ENCODE data around the gene UQCRQ.

UQCRQ gene

DNA sequence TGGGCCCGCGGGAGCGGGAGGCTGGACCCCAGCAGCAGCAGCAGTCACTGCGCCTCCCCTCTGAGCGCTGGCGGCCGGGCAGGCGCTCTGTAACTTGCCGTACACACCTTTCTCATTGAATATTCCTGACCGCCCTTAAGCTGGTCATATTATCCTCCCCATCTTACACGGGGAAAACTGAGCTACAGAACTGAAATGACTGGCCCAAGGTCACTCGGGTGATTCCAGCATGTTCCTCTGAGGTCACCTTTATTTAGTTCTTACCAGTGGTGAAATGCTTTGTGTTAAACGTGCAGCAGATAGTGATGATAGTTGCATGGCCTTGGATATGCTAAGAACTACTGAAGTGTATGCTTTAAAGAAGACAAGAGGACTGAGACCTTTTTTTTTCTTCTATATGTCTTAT lies 607 bp downstream of the UQCRQ start:
- Histone ChIP-seq H3K9me3 (ENCODE audit: insufficient read depth, low read length) (no peaks in the 10 kb centered on the region), H3K4me3 (ENCODE audit: low read length) (peak overlapping the region; percentile 99), H4K20me1 (ENCODE audit: insufficient read depth, low read length) (no peaks in the 10 kb centered on the region), H3K27me3 (ENCODE audit: low read depth, low read length) (no peaks in the 10 kb centered on the region), H3K36me3 (replicated peaks; ENCODE audit: low read depth, low read length) (peaks cover 8% of the 10 kb centered on the region), H3K79me2 (ENCODE audit: low read length) (peaks cover 20% of the 10 kb centered on the region), H3K4me1 (ENCODE audit: low read length) (peaks cover 14% of the 10 kb centered on the region), H2AFZ (ENCODE audit: low read depth, low read length) (0 out of 2 replicates have a peak overlapping the region, but pooled peaks have one; percentile 45), H3K4me2 (ENCODE audit: low read length) (peak overlapping the region; percentile 98), H3K27ac (ENCODE audit: low read length) (peak overlapping the region; percentile 29; the same call in 1 of the 2 replicates), H3K9ac (ENCODE audit: low read length) (peak overlapping the region; percentile 86)
- TF ChIP-seq EZH2phosphoT487 (IDR thresholded peaks at IDR 0.05; ENCODE audit: low read depth) = no peak

DNA sequence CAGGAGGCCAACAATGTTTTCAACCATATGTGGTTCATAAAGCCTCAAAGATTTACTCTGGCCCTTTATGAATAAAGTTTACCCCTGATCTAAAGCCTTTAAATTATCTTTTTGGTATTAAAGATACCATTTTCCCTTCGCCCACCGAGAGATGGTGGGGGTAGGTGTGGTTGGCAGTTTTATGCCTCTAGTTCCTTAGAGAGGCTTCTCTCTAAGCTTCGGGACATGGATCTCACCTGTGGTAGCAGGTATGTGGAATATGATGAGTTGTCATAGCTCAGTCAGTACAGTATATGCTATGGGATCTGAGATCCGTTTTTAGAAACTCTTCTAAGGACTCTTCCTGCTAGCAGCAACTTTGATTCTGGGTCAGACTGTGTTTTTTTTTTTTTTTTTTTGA lies 2.3 kb downstream of the UQCRQ start:
- peaks cover 8% of the 10 kb centered on the region for H3K36me3 ChIP-seq (replicated peaks; ENCODE audit: low read depth, low read length)
- TF ChIP-seq, protein P1, sequence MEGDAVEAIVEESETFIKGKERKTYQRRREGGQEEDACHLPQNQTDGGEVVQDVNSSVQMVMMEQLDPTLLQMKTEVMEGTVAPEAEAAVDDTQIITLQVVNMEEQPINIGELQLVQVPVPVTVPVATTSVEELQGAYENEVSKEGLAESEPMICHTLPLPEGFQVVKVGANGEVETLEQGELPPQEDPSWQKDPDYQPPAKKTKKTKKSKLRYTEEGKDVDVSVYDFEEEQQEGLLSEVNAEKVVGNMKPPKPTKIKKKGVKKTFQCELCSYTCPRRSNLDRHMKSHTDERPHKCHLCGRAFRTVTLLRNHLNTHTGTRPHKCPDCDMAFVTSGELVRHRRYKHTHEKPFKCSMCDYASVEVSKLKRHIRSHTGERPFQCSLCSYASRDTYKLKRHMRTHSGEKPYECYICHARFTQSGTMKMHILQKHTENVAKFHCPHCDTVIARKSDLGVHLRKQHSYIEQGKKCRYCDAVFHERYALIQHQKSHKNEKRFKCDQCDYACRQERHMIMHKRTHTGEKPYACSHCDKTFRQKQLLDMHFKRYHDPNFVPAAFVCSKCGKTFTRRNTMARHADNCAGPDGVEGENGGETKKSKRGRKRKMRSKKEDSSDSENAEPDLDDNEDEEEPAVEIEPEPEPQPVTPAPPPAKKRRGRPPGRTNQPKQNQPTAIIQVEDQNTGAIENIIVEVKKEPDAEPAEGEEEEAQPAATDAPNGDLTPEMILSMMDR (IDR thresholded peaks at IDR 0.05; ENCODE audit: low read depth, low read length) = no peak
- no peak for TF ChIP-seq EZH2phosphoT487 (IDR thresholded peaks at IDR 0.05; ENCODE audit: low read depth)
- no peaks in the 10 kb centered on the region for H4K20me1 ChIP-seq (ENCODE audit: insufficient read depth, low read length)
- peaks cover 12% of the 10 kb centered on the region for H3K4me1 ChIP-seq (ENCODE audit: low read length)
- peaks cover 20% of the 10 kb centered on the region for H3K79me2 ChIP-seq (ENCODE audit: low read length)
- no peak overlapping the region for H2AFZ ChIP-seq (ENCODE audit: low read depth, low read length)
- no peak overlapping the region for H3K4me3 ChIP-seq (ENCODE audit: low read length)
- no peaks in the 10 kb centered on the region for H3K9me3 ChIP-seq (ENCODE audit: insufficient read depth, low read length)
- no peak overlapping the region for H3K4me2 ChIP-seq (ENCODE audit: low read length)
- H3K27me3 ChIP-seq (ENCODE audit: low read depth, low read length) = no peaks in the 10 kb centered on the region
- H3K9ac ChIP-seq (ENCODE audit: low read length) = no peak overlapping the region
- no peak overlapping the region for H3K27ac ChIP-seq (ENCODE audit: low read length)

DNA sequence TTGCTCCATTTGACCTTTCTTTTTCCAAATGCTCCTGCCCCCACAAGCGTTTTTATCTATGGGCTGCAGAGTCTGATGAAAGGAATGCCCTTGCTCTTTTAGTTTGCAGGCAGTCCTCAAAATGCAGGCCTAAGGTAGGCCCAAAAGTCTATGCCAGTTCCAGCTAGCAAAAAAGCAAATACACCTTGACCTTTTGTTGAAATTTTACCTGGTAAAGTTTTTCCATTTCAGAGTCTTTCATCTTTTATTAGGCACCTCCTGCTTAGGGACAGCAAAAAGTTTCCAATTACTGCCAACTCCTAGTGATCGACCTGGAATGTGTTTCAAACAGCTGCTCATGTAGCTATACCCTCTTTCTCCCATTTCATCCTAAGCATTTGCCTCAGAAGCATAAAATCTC lies 4.4 kb downstream of the UQCRQ start:
- Histone ChIP-seq H3K36me3 (replicated peaks; ENCODE audit: low read depth, low read length) (peaks cover 8% of the 10 kb centered on the region), H4K20me1 (ENCODE audit: insufficient read depth, low read length) (no peaks in the 10 kb centered on the region), H3K9me3 (ENCODE audit: insufficient read depth, low read length) (no peaks in the 10 kb centered on the region), H2AFZ (ENCODE audit: low read depth, low read length) (no peak overlapping the region), H3K27ac (ENCODE audit: low read length) (no peak overlapping the region), H3K4me3 (ENCODE audit: low read length) (no peak overlapping the region), H3K9ac (ENCODE audit: low read length) (no peak overlapping the region), H3K4me1 (ENCODE audit: low read length) (peaks cover 7% of the 10 kb centered on the region), H3K27me3 (ENCODE audit: low read depth, low read length) (no peaks in the 10 kb centered on the region), H3K4me2 (ENCODE audit: low read length) (no peak overlapping the region), H3K79me2 (ENCODE audit: low read length) (peaks cover 18% of the 10 kb centered on the region)
- TF ChIP-seq, protein P1 (IDR thresholded peaks at IDR 0.05; ENCODE audit: low read depth, low read length) = no peak
- TF ChIP-seq EZH2phosphoT487 (IDR thresholded peaks at IDR 0.05; ENCODE audit: low read depth) = no peak

DNA sequence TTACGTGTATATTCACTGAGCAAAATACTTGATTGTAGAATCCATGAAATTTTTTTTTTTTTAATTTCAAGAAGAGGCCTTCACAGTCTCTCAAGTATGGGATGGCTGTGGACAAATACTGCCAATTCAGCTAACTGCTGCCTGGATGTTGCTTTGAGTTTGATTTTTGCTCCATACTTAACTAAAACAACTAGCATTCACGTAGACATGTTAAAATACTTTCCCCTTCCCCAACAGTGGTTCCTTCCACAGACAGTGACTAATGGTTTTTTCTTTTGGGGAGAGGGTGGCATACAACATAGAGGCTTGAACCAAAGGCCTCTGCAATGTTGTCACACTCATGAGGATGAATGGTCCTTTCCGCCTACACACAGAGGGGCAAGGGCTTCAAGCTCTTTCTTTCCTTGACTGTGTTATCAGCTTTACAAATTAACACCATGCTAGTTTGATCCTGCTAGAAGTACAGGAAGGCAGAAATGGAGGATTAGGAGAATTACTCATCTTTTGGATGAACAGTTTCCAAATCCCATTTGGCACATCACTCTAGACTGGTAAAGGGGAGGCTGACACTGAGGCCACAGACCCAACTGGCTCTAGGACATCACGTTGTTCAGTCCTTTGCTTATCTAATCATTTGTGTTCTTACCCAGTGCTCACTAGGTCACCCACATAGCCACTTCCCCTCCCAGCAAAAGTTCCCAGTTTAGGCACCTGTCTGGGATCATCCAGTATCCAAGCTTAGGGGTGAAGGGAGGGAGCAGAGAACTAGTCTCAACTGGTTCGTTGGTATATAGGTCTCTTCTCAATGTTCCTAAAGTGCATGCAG lies 5.2 kb downstream of the UQCRQ start:
- peaks cover 6% of the 10 kb centered on the region for H3K4me1 ChIP-seq (ENCODE audit: low read length)
- H3K27ac ChIP-seq (ENCODE audit: low read length) = no peak overlapping the region
- TF ChIP-seq EZH2phosphoT487 (IDR thresholded peaks at IDR 0.05; ENCODE audit: low read depth) = no peak
- TF ChIP-seq, protein P1 (IDR thresholded peaks at IDR 0.05; ENCODE audit: low read depth, low read length) = no peak
- peaks cover 12% of the 10 kb centered on the region for H3K79me2 ChIP-seq (ENCODE audit: low read length)
- H3K36me3 ChIP-seq (replicated peaks; ENCODE audit: low read depth, low read length) = peaks cover 8% of the 10 kb centered on the region
- H2AFZ ChIP-seq (ENCODE audit: low read depth, low read length) = no peak overlapping the region
- H3K4me3 ChIP-seq (ENCODE audit: low read length) = no peak overlapping the region
- H4K20me1 ChIP-seq (ENCODE audit: insufficient read depth, low read length) = no peaks in the 10 kb centered on the region
- H3K4me2 ChIP-seq (ENCODE audit: low read length) = no peak overlapping the region
- no peaks in the 10 kb centered on the region for H3K27me3 ChIP-seq (ENCODE audit: low read depth, low read length)
- no peak overlapping the region for H3K9ac ChIP-seq (ENCODE audit: low read length)
- no peaks in the 10 kb centered on the region for H3K9me3 ChIP-seq (ENCODE audit: insufficient read depth, low read length)

All from OCI-LY3 (cell line).